Suprapubic skin (tissue), 4 donors: Measurements from ENCODE around the gene STEAP4.

Experiments used
- CTCF ChIP-seq, 2 donors: fragments of 200-600 bp in 1 of 2; fragments of 450-650 bp in 1 of 2; sonication (generic) in 1 of 2; IDR thresholded peaks; one replicate each; pipeline ENCODE4 v1.5.1; 2016 to 2019; ENCODE audit warnings: antibody characterized with exemption in 2 of 2, mild to moderate bottlenecking in 1 of 2, moderate library complexity in 1 of 2
- POLR2A ChIP-seq, 2 donors: fragments of 450-650 bp; IDR thresholded peaks; one replicate each; pipeline ENCODE4 v1.6.1; 2017; ENCODE audit warnings: antibody characterized with exemption in 2 of 2, mild to moderate bottlenecking in 2 of 2, moderate library complexity in 2 of 2
- POLR2AphosphoS5 ChIP-seq, 3 donors: sonication (generic); formaldehyde crosslinking; IDR thresholded peaks; one replicate each; pipeline ENCODE4 v1.6.1; 2017; ENCODE audit warnings: antibody characterized with exemption in 3 of 3

GRCh38 chr7:88344271-88344670 is 37.6 kb upstream of the STEAP4 start:
- TF ChIP-seq CTCF (IDR thresholded peaks at IDR 0.05) (no peak), POLR2A (IDR thresholded peaks at IDR 0.05) (no peak), POLR2AphosphoS5 (IDR thresholded peaks at IDR 0.05) (no peak)
